HepG2 (cell line): ENCODE measurements around the gene UTP11. TPM values are rescaled to one million over a fixed set of nuclear protein-coding genes. Genes with fewer than 3 reads are reported as not detected.

Source experiments
- ATAC-seq: fragments of 200-7000 bp; cut with Tn5 transposase; 3 replicates; pipeline ENCODE4 v1.9.1; 2020; ENCODE audit warnings: mild to moderate bottlenecking, moderate library complexity
- BruUV-seq: library from RNA; stranded (reverse); fragments of 400-500 nt; replicated peaks from 2 replicates; lab custom pipeline; 2021; lab: Mats Ljungman, UMichigan
- CTCF ChIA-PET: fragments of 300-600 bp; formaldehyde crosslinking; extraction: SDS; loops from one replicate; lab custom pipeline; 2021; ENCODE audit warnings: low total read pairs, inconsistent platforms, low intra/inter-chr PET ratio; lab: Yijun Ruan, JAX
- POLR2A ChIA-PET: fragments of 350-600 bp; sonication (Branson Sonifier 250); formaldehyde crosslinking; loops from one replicate; lab custom pipeline; 2020; ENCODE audit warnings: antibody characterized with exemption, inconsistent platforms; lab: Yijun Ruan, JAX
- DNase-seq: peaks from one replicate; pipeline ENCODE4 v3.0.0-alpha.2; 2015; ENCODE audit warnings: low spot score
- FAIRE-seq: peaks from 3 replicates; lab custom pipeline; 2011; peaks lifted over from hg19 to GRCh38; lab: Jason Lieb, UNC
- H2AFZ ChIP-seq: one replicate; pipeline ENCODE4 v1.6.1; 2011; ENCODE audit warnings: low read length, inconsistent platforms
- H3K27ac ChIP-seq: fragments of 300-600 bp; 3 replicates; pipeline ENCODE4 v1.8.0; 2011; ENCODE audit warnings: mixed run types, mild to moderate bottlenecking, mixed read lengths, low read length, inconsistent platforms; ENCODE audit not compliant: insufficient read depth; ENCODE audit errors: extremely low read length
- H3K27me3 ChIP-seq, 2 experiments: fragments of 200-600 bp in 1 of 2; 2 replicates in 1 of 2; 3 replicates in 1 of 2; pipeline versions ENCODE4 v1.6.0 to v1.8.0; 2011; ENCODE audit warnings: low read length in 2 of 2, mild to moderate bottlenecking in 2 of 2, moderate library complexity in 2 of 2, inconsistent platforms in 1 of 2; ENCODE audit not compliant: insufficient read depth in 2 of 2, control insufficient read depth in 1 of 2
- H3K36me3 ChIP-seq, 2 experiments: fragments of 200-600 bp in 1 of 2; replicated peaks in 1 of 2; 2 replicates in 1 of 2; 3 replicates in 1 of 2; pipeline versions ENCODE4 v1.5.1 to v1.8.0; 2011; ENCODE audit warnings: low read length in 2 of 2, inconsistent platforms in 1 of 2; ENCODE audit not compliant: insufficient read depth in 2 of 2, control insufficient read depth in 1 of 2
- H3K4me1 ChIP-seq: 2 replicates; pipeline ENCODE4 v1.5.1; 2012; ENCODE audit warnings: low read length, inconsistent platforms; ENCODE audit not compliant: insufficient read depth
- H3K4me2 ChIP-seq: 2 replicates; pipeline ENCODE4 v1.6.0; 2011; ENCODE audit warnings: low read depth, low read length, inconsistent platforms
- H3K4me3 ChIP-seq, 3 experiments: fragments of 200-600 bp in 1 of 3; sonication (generic), shearing (Covaris generic) in 1 of 3; replicated peaks in 1 of 3; 2 replicates each; pipeline ENCODE4 v1.5.1; 2011 to 2016; ENCODE audit warnings: low read length in 3 of 3, inconsistent platforms in 2 of 3, low read depth in 2 of 3, mild to moderate bottlenecking in 2 of 3, control low read depth in 1 of 3, mixed read lengths in 1 of 3; ENCODE audit not compliant: insufficient read depth in 1 of 3
- H3K79me2 ChIP-seq: one replicate; pipeline ENCODE4 v1.6.1; 2011; ENCODE audit warnings: low read length, inconsistent platforms; ENCODE audit not compliant: insufficient read depth
- H3K9ac ChIP-seq: 2 replicates; pipeline ENCODE4 v1.6.0; 2011; ENCODE audit warnings: mild to moderate bottlenecking, low read depth, low read length, inconsistent platforms; ENCODE audit not compliant: insufficient read depth
- H3K9me3 ChIP-seq: 2 replicates; pipeline ENCODE4 v1.5.1; 2012; ENCODE audit warnings: mild to moderate bottlenecking, low read length
- H4K20me1 ChIP-seq: 2 replicates; pipeline ENCODE4 v1.6.0; 2011; ENCODE audit warnings: inconsistent platforms, mild to moderate bottlenecking, low read length, moderate library complexity; ENCODE audit not compliant: insufficient read depth
- AGO2 ChIP-seq: fragments of 200-400 bp; formaldehyde crosslinking; optimal IDR thresholded peaks from 2 replicates; pipeline ENCODE3; 2017; ENCODE audit warnings: mild to moderate bottlenecking, low read depth, low read length, moderate library complexity
- ATF7 ChIP-seq, 2 experiments: fragments of 450-650 bp in 1 of 2; sonication (generic) in 1 of 2; formaldehyde crosslinking in 1 of 2; IDR thresholded peaks; 2 replicates each; pipeline versions ENCODE4 v1.4.0 to v1.6.1; 2016 to 2020; ENCODE audit warnings: antibody characterized with exemption in 1 of 2, mild to moderate bottlenecking in 1 of 2, missing genetic modification reagents in 1 of 2
- DPF2 ChIP-seq: sonication (generic); formaldehyde crosslinking; IDR thresholded peaks from 2 replicates; pipeline ENCODE4 v1.4.0; 2020; ENCODE audit warnings: mild to moderate bottlenecking, low read depth, missing genetic modification reagents, borderline replicate concordance
- POLR2G ChIP-seq: fragments of 200-400 bp; formaldehyde crosslinking; IDR thresholded peaks from 2 replicates; pipeline ENCODE4 v1.6.1; 2018; ENCODE audit warnings: mild to moderate bottlenecking, low read depth, low read length, moderate library complexity
- ZMYM3 ChIP-seq: sonication (generic); formaldehyde crosslinking; IDR thresholded peaks from 2 replicates; pipeline ENCODE4 v1.5.1; 2020; ENCODE audit warnings: mild to moderate bottlenecking, missing genetic modification reagents
- ZNF768 ChIP-seq: sonication (generic); formaldehyde crosslinking; IDR thresholded peaks from 2 replicates; pipeline ENCODE4 v1.4.0; 2020; ENCODE audit warnings: missing genetic modification reagents
- WGBS: methylation state at CpG from one replicate; pipeline ENCODE4 v1.1.6; 2017; ENCODE audit warnings: low lambda C conversion rate; 5-methylcytosine and 5-hydroxymethylcytosine counted together
- in situ Hi-C: cut with HindIII; loops from 2 replicates; pipeline ENCODE4 v1.10.0; 2017; ENCODE audit warnings: low pct_unique_long_range_greater_than_20kb; ENCODE audit not compliant: extremely low pct_ligation_motif_present
- intact Hi-C: fragments of 100-400 bp; cut with micrococcal nuclease; formaldehyde crosslinking; loops from one replicate; pipeline ENCODE4 v1.10.0; 2022; ENCODE audit not compliant: unreplicated experiment
- polyA plus RNA-seq, 8 experiments: library from polyadenylated mRNA; depleted of rRNA in 3 of 8; stranded (reverse) in 7 of 8; unstranded in 1 of 8; fragments of >200 nt; fragmentation: Illumina TruSeq in 4 of 8; extraction: Trizol in 4 of 8; gene quantifications; 2 replicates each; pipeline versions ENCODE4 v1.2.1 to v1.2.3, GENCODE V29; 2011 to 2016; ENCODE audit warnings: low read depth in 4 of 8, missing spikeins in 1 of 8, mixed read lengths in 1 of 8; ENCODE audit not compliant: insufficient read depth in 1 of 8
- total RNA-seq, 5 experiments: library from RNA; depleted of rRNA; stranded (reverse); fragments of >200 nt; fragmentation: Illumina TruSeq; extraction: Trizol; gene quantifications; 2 replicates each; pipeline ENCODE4 v1.2.3, GENCODE V29; 2016; ENCODE audit warnings: low read depth in 1 of 5
- TF ChIP-seq, protein P1 (sequence below): sonication (generic); formaldehyde crosslinking; IDR thresholded peaks from 2 replicates; pipeline ENCODE4 v1.5.1; 2020; ENCODE audit warnings: missing genetic modification reagents, mild to moderate bottlenecking, borderline replicate concordance
- TF ChIP-seq, protein P2 (sequence below): sonication (generic); formaldehyde crosslinking; IDR thresholded peaks from 2 replicates; pipeline ENCODE4 v1.5.0; 2020; ENCODE audit warnings: mild to moderate bottlenecking, missing genetic modification reagents, borderline replicate concordance
- TF ChIP-seq, protein P3 (sequence below): sonication (generic); formaldehyde crosslinking; IDR thresholded peaks from 2 replicates; pipeline ENCODE4 v1.8.1; 2023; ENCODE audit warnings: mild to moderate bottlenecking, missing genetic modification reagents, borderline replicate concordance

UTP11 gene
- total and polyA plus RNA-seq, 2 of the 13 experiments (the other 11 are each of a cell fraction or from before 2014, with no cell fraction given), result 13.5 to 44.8 TPM

DNA sequence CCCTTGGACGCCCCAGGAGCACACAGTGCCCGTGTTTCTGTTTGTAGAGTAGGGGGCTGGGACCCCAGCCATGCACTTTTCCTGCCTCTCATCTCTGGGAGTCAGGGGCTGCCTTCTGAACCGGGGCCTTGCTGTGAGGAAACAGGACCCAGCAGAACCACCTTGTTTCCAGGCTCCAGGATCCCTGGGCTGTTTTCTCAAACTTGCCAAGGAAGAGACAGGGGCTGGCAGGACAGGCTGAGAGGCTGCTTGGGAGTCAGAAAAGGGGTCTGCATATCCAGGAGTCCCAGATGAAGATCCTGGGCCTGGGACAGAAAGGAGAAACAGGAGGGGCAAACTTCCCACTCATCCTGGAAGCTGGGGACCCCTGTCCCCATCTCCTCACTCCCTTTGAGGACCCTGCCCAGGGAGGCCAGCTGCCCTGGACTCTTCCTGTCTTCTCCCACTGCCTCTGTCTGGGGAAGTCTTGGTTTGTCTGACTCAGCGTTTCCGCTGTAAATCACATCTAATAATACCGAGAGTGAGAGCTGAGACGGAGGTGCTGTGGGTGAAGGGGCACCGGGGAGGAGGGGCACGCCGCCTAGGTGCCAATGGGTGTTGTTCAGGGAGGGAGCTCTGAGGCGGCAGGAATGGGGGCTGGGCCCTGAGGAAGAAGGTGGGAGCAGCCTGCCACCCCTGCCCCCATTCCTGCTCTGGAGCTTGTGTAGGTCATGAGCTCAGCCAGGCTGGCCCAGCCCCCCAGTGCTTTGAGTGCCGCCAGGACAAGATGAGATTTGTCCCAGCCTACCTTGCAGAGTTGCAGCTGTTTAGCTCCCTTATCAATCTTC lies 17.4 kb downstream of the UTP11 start (continued):
- TF ChIP-seq, protein P1, sequence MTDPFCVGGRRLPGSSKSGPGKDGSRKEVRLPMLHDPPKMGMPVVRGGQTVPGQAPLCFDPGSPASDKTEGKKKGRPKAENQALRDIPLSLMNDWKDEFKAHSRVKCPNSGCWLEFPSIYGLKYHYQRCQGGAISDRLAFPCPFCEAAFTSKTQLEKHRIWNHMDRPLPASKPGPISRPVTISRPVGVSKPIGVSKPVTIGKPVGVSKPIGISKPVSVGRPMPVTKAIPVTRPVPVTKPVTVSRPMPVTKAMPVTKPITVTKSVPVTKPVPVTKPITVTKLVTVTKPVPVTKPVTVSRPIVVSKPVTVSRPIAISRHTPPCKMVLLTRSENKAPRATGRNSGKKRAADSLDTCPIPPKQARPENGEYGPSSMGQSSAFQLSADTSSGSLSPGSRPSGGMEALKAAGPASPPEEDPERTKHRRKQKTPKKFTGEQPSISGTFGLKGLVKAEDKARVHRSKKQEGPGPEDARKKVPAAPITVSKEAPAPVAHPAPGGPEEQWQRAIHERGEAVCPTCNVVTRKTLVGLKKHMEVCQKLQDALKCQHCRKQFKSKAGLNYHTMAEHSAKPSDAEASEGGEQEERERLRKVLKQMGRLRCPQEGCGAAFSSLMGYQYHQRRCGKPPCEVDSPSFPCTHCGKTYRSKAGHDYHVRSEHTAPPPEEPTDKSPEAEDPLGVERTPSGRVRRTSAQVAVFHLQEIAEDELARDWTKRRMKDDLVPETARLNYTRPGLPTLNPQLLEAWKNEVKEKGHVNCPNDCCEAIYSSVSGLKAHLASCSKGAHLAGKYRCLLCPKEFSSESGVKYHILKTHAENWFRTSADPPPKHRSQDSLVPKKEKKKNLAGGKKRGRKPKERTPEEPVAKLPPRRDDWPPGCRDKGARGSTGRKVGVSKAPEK (CRISPR knock-in tag), result no peak

DNA sequence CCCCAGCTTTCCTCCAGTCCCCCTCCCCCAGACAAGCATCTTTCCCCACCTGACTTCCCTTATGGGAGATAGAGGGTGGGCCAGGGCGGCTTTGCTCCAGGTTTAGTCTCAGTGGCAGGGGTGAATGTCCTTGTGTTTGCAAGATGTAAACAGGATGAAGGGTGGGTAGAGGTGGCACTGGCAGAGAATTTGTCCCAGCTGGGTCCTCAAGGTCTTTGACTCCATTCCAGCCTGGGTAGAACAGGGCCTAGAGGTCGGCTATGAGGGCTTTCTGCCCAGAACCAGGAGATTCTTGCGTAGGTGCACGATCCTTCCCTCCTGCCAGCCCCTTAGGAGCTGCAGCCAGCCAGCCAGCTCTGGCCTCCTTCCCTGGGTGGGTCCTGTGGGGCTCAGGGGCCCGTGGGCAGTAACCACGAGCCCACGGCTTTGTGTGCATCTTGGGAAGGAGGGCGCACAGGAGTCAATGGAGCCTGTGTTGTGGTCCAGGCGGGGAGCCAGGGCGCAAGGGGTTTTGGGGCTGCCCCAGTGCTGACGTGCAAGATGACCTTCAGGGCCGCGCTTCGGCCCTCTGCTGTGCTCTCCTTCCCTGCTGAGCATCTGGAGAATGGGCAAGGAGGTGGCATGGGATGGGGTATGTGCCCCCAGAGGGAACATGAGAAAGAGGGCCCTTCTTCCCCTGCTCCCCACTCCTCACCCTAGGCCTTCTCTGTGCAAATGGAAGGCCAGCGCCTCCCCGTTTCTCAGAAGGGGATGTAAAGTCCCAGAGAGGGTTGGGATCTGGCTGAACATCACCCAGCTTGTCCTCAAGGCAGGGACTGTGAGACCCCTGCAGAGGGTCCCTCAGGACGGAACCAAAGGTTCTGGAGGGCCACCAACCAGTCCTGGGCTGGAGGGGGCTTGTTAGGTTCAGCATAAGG lies 18.3 kb downstream of the UTP11 start:
- POLR2A ChIA-PET, result interaction anchor here (0.9 kb wide), 1 partner anchor 17 kb away, joined by 3 read pairs; no protein-coding TSS in a partner anchor
- no TSS peak for BruUV-seq
- TF ChIP-seq AGO2 (peak; percentile 34), ZMYM3 (peak; percentile 61), ATF7 (IDR thresholded peaks at IDR 0.05) (no peak), ATF7 (CRISPR knock-in tag; IDR thresholded peaks at IDR 0.05) (no peak), ZNF768 (peak; percentile 84), POLR2G (0 out of 2 replicates have a peak, but pooled peaks have one; percentile 7), DPF2 (CRISPR knock-in tag) (no peak)
- TF ChIP-seq, protein P2, sequence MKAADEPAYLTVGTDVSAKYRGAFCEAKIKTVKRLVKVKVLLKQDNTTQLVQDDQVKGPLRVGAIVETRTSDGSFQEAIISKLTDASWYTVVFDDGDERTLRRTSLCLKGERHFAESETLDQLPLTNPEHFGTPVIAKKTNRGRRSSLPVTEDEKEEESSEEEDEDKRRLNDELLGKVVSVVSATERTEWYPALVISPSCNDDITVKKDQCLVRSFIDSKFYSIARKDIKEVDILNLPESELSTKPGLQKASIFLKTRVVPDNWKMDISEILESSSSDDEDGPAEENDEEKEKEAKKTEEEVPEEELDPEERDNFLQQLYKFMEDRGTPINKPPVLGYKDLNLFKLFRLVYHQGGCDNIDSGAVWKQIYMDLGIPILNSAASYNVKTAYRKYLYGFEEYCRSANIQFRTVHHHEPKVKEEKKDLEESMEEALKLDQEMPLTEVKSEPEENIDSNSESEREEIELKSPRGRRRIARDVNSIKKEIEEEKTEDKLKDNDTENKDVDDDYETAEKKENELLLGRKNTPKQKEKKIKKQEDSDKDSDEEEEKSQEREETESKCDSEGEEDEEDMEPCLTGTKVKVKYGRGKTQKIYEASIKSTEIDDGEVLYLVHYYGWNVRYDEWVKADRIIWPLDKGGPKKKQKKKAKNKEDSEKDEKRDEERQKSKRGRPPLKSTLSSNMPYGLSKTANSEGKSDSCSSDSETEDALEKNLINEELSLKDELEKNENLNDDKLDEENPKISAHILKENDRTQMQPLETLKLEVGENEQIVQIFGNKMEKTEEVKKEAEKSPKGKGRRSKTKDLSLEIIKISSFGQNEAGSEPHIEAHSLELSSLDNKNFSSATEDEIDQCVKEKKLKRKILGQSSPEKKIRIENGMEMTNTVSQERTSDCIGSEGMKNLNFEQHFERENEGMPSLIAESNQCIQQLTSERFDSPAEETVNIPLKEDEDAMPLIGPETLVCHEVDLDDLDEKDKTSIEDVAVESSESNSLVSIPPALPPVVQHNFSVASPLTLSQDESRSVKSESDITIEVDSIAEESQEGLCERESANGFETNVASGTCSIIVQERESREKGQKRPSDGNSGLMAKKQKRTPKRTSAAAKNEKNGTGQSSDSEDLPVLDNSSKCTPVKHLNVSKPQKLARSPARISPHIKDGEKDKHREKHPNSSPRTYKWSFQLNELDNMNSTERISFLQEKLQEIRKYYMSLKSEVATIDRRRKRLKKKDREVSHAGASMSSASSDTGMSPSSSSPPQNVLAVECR (CRISPR knock-in tag), result no peak
- TF ChIP-seq, protein P3, sequence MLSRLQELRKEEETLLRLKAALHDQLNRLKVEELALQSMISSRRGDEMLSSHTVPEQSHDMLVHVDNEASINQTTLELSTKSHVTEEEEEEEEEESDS (CRISPR knock-in tag), result no peak

More for the DNA sequence above, 18.3 kb downstream of the UTP11 start:
- no peak for DNase-seq
- intact Hi-C loops, result no loop called here
- H4K20me1 ChIP-seq, result no peaks in the 10 kb centered on the region
- H2AFZ ChIP-seq, result no peak overlapping the region
- H3K27ac ChIP-seq, result no peak overlapping the region
- in situ Hi-C loops, result loop anchor here (10.0 kb wide), 1 partner anchor 554 kb away; no protein-coding TSS in a partner anchor
- WGBS, result 81% methylated on average over 6 of the region's 17 CpGs
- CTCF ChIA-PET, result no interaction called here
- H3K9ac ChIP-seq, result no peak overlapping the region
- 0 out of 5 replicates have a peak, but pooled peaks cover 0 to 3% of the 10 kb centered on the region in 2 experiments for H3K27me3 ChIP-seq
- no peak overlapping the region for H3K4me3 ChIP-seq
- peak overlapping the region; percentile 31; the same call in 1 of the 2 replicates for H3K4me2 ChIP-seq
- H3K9me3 ChIP-seq, result no peaks in the 10 kb centered on the region
- no peak for FAIRE-seq
- no peaks in the 10 kb centered on the region for H3K79me2 ChIP-seq
- ATAC-seq, result no peak; the same call in 2 of the 3 replicates
- H3K36me3 ChIP-seq, result peaks cover 2 to 3% of the 10 kb centered on the region in 2 experiments; a peak in 2 of 5 replicates
- H3K4me1 ChIP-seq, result peaks cover 25% of the 10 kb centered on the region
